HUDEP-2 (cell line): ENCODE results near the gene MLPH.

ENCODE experiments used
- DNase-seq, 76 experiments: peaks; one replicate each; lab custom pipeline; 2025; ENCODE audit not compliant: unreplicated experiment in 76 of 76; lab: John Stamatoyannopoulos, UW

Gene MLPH

GRCh38 chr2:237517163-237517562 is 30.1 kb downstream of the MLPH start:
- DNase-seq: no peak

DNA sequence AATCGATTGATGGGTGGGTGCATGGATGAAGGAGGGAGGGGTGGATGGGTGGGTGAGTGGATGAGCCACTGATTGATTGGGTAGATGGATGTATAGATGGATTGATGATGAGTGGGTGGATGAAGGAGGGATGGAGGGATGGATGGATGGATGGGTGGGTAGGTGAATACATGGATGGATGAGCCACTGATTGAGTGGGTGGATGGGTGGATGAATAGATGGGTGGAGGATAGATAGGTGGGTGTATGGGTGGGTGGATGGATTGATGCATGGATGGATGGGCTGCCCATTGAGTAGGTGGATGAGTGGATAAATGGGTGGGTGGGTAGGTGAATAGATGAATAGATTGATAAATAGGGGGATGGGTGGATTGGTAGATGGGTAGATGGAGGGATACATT is 30.9 kb downstream of the MLPH start:
- DNase-seq: no peak

GRCh38 chr2:237519506-237520245 is 32.6 kb downstream of the MLPH start:
- no peak for DNase-seq

GRCh38 chr2:237520290-237520689 is 33.2 kb downstream of the MLPH start:
- no peak for DNase-seq

DNA sequence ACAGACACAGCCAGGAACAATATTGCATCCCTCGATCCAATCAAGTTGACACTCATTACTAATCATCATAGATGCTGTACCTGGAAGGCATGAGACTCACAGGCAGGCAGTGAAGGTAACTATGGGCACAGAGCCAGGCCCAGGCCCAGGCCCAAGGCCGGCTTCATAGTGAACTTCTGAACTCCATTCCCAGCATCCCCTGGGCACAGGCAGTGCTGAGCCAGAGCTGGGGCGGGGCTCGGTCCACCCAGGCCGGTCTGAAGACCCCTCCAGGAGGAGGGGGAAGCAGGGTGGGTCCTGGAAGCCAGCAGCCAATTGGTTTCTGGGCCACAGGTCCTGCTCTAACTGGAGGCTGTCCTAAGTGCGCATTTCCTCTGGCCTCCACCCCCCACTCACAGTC is 37.6 kb downstream of the MLPH start:
- no peak for DNase-seq

DNA sequence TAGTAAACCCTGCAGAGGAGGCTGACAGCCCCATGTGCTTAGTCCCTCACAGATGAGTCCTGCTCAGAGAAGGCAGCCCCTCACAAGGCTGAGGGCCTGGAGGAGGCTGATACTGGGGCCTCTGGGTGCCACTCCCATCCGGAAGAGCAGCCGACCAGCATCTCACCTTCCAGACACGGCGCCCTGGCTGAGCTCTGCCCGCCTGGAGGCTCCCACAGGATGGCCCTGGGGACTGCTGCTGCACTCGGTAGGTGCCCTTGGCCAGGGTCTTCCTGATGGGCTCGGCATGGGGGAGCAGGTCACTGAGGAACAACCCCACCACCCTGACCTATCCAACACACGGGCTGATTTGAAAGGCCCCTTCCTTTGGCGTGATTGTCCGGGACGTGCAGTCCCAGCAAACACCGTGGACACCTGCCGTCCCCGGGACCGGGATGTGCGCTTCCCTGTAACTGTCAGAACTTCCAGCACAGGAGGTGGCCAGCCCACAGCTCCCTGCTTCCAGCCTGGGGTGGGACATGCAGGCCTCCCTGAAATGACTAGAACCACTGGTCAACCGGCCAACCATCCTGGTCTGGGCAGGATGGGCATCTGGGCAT is 38.6 kb downstream of the MLPH start:
- no peak for DNase-seq

GRCh38 chr2:237527233-237527632 is 40.2 kb downstream of the MLPH start:
- no peak for DNase-seq

DNA sequence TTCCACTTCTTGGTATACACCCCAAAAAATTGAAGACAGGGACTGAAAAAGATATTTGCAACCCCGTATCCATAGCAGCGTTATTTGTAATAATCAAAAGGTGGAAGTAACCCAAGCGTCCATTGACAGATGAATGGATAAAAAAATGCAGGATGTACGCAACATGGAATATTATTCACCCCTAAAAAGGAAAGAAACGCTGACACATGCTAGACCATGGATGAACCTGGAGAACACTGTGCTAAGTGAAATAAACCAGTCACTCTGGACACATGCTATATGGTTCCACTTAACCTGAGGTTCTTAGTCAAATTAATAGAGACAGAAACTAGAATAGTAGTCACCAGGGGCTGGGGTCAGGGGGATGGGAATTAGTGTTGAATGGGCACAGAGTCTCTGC is 40.7 kb downstream of the MLPH start:
- no peak for DNase-seq

- no peak for DNase-seq
Observed at GRCh38 chr2:237529452-237530402, 42.7 kb downstream of the MLPH start.

- no peak for DNase-seq
Observed at GRCh38 chr2:237530472-237531433, 43.7 kb downstream of the MLPH start.

GRCh38 chr2:237532160-237532559 is 45.1 kb downstream of the MLPH start:
- DNase-seq: no peak

- DNase-seq: no peak
Observed at GRCh38 chr2:237533668-237534161, 46.7 kb downstream of the MLPH start.

- DNase-seq: no peak
Observed at GRCh38 chr2:237534380-237534779, 47.3 kb downstream of the MLPH start.

DNA sequence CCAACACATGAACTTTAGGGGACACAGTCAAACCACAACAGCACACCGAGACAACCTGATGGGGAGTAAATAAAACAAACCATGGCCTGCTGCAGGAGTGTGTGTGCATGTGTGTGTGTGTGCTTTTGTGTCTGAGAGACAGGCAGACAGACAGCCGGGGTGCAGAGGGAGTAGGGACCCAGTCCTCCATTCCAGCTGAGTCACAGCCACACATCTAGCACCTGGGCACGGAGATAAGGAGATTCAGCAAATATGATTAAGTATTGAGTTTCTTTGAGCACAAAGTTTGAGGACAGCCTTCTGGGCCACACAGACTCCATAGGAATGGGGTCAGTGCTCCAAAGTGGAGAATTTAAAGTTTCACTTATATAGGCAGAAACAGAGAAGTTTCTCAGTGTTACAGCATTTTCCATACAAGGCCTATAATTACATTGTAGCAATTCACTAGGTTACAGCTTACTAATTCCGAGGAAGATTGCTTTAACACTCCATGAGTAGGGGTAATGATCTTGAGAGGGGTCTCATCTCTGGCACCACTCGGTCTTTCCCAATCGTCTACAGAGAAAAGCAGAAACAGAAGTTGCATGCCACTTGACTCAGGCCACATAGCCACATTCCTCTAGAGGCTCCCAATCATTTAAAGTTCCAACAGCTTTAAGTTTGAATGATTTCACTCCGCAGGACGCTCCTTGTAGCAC is 48.5 kb downstream of the MLPH start:
- DNase-seq: peak in 7 of 76 experiments; percentile 1 to 7 (median 4)

DNA sequence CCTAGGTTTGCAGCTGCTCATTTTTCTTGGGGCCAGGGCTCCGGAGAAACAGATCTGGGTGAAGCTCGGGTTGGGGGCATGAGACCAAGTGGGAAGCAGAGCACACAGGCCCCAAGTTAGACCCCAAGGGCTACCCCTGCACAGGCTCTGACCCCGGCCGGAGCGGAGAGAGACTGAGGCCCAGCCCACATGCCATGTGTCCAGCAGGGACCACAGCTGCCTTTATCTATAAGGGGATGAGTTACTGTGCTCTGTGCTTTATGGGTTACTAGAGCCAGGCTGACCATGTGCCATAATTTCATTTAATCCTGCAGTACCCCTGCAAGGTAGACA is 49.0 kb downstream of the MLPH start:
- no peak for DNase-seq

DNA sequence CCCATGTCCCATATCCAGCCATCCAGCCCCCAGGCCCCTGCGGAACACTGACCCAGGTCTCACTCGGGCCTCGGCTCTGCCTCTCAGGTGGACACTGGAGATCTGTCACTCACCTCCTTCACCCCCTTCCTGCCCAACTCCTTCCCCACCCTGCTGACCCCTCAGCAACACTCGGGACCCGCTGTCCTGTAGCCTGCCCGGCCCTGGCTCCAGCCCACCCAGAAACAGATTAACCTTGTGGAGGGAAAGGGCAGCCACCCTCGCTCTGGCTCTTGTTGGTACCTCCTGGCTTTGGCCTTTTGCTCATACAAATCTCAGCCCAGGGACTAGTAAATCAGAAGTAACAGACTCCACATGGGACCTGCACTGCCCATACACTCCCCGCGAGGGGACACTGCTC is 49.6 kb downstream of the MLPH start:
- no peak for DNase-seq

- DNase-seq: no peak
Observed at GRCh38 chr2:237538001-237538720, 51.1 kb downstream of the MLPH start.

GRCh38 chr2:237538901-237539300 is 51.9 kb downstream of the MLPH start:
- DNase-seq: no peak

GRCh38 chr2:237539681-237540080 is 52.6 kb downstream of the MLPH start:
- DNase-seq: no peak
